ENCODE data around the gene GPR25.

- TF ChIP-seq EZH2 (optimal IDR thresholded peaks at IDR 0.05; ENCODE audit: low read depth, low read length) (no peak), CTCF (IDR thresholded peaks at IDR 0.05; ENCODE audit: low read length) (no peak), EZH2phosphoT487 (IDR thresholded peaks at IDR 0.05; ENCODE audit: low read length) (no peak)
Observed at GRCh38 chr1:200850554-200850953, 22.2 kb upstream of the GPR25 start.
